GM21737 (cell line): Measurements from ENCODE around the gene DRC1.
"Not testable (repeated sequence)": the region's sequence is repeated elsewhere in the genome, so short reads cannot be mapped to it uniquely, and the experiment has no call there.

Experiments used
- ATAC-seq: cut with Tn5 transposase; IDR thresholded peaks from one replicate; pipeline ENCODE4 v1.9.1; 2021; ENCODE audit warnings: mild to moderate bottlenecking, moderate library complexity; ENCODE audit not compliant: unreplicated experiment

The DRC1 gene

DNA sequence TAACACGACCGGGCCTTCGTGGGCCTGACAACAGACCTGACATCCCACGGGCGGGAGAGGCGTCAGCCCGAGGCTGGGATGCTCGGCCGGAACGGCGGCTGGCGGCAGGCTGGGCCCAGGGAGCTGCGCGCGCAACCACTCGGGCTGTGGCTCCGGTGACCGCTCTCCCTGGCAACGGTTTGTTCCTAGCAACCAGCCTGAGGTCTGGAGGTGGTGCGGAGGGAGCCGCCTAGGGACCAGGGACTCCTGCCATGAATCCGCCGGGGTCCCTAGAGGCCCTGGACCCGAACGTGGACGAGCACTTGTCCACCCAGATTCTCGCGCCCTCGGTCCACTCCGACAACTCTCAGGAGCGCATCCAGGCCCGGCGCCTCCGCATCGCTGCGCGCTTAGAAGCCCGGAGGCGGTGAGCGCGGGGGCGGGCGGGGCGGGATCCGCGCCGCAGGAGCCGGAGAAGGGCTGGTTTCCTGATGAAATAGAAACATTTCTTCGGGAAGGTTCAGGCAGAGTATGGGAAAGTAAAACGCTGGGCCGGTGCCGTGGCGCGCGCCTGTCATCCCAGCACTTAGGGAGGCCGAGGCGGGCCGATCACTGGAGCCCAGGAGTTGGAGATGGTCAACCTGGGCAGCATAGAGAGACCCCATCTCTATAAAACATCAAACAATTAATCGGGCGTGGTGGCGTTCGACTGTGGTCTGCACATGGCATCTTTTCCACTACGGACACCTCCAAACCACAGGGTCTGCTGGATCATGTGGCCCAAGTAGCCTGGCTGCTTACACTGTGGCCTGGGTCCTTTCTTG is at the start of gene DRC1:
TSS of gene DRC1 (plus strand) at position 182 of the 803 bp plus-strand sequence. CDS start at position 252, 70 bp downstream.
- no peak for ATAC-seq

DNA sequence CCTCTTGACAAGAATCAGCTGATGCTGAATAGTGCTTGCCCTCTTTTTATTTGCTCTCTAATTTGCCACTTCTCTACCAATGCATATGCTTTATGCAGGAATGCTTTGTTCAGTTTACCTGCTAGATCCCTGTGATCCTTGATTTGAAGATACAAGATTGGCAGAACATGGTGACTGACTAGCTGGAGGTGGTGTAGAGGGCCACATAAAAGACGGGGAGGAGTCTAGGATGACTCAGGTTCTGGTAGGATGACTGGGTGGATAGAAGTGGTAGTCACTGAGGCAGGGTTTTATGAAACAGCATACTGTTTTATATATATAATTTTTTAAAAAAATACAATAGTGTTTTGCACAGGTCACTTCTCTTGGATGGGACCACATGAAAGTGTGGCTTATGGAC is 48.8 kb upstream of the DRC1 start:
- no peak for ATAC-seq

DNA sequence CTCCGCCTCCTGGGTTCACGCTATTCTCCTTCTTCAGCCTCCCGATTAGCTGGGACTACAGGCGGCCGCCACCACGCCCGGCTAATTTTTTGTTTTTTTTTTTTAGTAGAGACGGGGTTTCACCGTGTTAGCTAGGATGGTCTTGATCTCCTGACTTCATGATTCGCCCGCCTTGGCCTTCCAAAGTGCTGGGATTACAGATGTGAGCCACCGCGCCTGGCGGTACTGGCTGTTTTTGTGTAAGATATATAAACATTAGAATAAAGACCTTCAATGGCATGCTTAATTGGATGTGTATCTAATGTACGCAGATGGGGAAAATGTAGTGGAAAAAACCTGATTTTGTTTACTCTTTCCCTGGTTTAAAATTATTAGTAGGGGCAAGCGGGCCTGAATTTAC is 47.3 kb upstream of the DRC1 start:
- ATAC-seq = not testable (repeated sequence)

DNA sequence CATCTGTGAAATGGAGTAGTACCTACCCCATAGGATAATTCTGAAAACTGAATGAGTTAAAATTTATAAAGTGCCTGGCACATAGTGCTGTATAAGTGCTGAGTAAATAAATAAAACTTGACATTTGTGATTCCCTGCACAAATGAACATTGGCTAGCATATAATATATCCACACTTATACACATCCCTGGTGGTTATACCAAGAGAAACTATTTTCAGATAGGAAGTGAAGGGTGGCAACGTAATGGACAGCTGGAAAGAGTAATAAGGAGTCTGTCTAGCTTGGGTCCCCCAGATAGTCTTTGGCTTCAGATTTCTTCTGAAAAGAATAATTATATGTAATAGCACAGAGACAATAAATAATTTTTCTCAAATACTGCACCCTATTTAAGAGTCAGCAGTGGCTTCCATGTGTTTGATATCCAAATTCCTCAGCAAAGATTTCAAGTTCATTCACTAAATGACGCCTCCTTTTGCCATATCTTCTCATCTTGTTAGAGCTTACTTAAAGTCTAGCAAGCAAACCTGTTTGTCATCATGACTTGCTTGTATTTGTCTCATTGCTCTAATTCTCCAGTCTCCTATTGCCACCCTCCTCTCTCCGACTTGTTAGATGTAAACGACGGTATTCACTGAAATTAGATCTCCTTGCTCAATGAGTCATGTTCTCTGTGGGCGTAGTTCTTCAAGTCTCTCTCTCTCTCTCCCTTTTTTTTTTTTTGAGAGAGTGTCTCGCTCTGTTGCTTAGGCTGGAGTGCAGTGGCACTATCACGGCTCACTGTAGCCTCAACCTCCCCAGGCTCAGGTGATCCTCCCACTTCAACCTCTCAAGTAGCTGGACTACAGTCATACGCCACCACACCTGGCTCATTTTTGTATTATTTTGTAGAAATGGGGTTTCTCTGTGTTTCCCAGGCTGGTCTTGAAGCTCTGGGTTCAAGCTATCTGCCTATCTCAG is 46.4 kb upstream of the DRC1 start:
- ATAC-seq = no peak

DNA sequence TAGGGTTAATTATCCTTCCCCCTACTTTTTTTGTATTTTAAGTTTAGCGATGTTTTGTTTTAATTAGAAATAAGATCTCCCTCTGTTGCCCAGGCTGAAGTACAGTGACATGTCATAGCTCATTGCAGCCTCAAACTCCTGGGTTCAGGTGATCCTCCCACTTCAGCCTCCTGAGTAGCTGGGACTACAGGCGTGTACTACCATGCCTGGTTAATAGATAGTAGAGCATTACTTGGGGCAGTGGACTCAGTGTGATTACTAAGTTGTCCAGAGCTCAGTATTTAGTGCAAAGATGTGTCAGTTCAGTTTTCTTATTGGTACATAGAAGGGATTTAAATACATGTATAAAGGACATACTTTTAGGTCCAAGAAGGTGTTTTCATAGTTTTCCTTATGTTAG is 45.6 kb upstream of the DRC1 start:
- no peak for ATAC-seq

DNA sequence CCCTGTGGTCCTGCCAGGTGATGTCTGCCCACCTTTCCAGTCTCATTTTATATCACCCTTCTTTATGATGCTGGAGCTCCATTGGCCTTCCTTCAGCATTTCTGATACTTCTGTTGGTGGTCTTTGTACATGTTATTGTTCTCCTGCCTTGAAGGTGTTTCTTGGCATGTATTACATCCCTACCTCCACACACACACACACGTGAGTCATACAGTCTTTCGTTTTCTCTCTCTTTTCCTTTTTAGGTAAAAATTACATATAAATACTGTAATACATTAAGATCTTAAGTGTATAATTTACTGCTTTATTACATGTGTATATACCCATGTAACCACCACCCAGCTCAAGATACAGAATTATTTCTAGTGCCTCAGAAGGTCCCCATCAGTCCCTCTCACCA is 44.9 kb upstream of the DRC1 start:
- ATAC-seq = no peak

DNA sequence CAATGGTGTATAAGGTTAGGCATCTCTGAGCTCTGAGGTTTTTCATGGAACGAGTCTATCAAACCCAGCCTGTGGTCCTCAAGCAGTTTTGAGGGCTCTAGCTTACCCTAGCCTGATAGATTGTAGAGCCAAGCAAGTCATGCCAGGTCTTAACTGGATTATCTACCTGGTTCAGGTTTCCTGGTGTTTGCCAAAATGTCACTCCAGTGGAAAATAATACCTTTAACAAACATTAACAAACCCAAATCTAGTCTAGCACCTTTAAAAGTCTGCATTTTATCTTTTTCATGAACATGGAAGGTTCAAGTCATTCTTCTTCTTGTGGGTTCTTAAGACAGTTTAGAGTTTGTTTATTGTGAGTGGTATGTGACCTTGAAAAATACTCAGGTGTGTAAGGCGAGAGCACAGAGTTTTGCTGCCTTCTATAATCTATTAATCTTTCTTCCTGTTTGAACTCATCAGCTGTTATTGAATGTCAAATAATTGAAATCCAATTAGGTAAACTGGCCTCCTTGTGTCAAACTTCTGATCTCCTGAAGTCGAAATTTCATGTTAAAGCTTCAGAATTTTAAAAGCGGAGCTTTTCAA is 41.7 kb upstream of the DRC1 start:
- ATAC-seq = no peak

DNA sequence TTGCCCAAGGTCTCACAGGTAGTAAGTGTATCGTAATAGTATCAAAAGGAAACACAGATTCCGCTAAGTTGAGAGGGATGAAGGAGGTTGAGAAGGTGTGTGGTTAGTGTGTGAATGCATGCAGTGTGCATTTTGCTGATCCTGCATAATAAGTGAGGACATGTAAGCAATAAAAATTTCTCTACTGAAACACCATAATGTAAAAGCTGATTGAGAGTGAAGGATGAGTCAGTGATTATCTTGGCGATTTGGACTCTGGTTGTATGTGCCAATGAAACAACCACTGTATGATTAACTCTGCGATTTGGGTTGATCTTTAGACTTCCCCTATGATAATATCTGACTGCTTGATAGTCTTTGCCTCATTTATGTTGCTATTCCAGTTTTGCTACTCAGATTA is 38.4 kb upstream of the DRC1 start:
- ATAC-seq = no peak

DNA sequence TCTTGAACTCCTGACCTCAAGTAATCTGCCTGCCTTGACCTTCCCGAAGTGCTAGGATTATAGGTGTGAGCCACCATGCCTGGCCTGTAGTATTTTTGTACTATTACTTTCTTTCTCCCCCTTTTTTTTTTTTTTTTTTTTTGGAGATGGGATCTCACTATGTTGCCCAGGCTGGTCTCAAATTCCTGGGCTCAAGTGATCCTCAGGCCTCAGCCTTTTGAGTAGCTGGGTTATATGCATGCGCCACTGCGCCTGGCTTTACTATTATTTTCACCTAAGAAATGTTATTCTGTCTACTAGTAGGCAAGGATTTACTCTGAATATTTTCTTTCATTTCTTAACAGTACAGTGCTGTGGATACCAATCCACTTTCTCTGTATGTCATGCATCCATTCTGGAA is 37.8 kb upstream of the DRC1 start:
- ATAC-seq = no peak

DNA sequence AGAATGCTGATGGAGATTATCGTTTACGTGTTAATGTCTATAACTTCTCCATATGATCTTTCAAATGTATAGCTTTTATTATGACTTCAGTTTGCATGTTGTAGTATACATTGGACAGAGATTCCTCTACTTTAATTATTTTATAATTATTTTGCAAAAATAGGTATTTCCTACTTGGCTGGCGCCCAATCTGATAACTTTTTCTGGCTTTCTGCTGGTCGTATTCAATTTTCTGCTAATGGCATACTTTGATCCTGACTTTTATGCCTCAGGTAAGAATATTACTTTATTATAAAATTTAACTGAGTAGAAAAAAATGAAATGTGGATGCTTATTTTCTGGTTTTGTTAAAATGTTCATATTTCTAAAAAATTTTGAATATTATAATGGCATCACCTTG is 37.1 kb upstream of the DRC1 start:
- ATAC-seq = no peak

DNA sequence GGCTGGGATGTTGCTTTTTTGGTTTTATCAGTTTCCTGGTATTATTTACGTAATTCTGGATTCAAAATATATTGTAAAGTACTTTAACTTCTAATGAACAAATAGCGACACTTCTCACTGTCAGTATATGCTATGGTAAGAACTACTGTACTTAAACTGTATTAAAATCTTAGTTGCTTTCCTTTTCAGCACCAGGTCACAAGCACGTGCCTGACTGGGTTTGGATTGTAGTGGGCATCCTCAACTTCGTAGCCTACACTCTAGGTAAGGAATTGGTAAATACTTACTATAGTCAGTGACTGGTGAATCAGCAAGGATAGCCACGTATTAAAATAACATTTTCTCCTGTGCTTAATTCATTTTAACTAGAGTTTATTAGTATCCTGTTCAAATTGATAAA is 34.8 kb upstream of the DRC1 start:
- no peak for ATAC-seq

DNA sequence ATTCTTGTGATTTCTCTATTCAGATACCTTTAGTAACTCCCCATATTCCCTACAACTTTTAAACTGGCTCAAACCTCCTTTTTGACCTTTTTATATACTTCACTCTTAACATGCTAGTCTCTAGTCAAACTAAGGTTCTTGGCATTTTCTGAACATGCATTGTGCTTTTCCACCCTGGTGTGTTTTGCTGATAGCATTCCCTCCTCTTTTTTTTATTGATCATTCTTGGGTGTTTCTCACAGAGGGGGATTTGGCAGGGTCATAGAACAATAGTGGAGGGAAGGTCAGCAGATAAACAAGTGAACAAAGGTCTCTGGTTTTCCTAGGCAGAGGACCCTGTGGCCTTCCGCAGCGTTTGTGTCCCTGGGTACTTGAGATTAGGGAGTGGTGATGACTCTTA is 32.1 kb upstream of the DRC1 start:
- not testable (repeated sequence) for ATAC-seq

DNA sequence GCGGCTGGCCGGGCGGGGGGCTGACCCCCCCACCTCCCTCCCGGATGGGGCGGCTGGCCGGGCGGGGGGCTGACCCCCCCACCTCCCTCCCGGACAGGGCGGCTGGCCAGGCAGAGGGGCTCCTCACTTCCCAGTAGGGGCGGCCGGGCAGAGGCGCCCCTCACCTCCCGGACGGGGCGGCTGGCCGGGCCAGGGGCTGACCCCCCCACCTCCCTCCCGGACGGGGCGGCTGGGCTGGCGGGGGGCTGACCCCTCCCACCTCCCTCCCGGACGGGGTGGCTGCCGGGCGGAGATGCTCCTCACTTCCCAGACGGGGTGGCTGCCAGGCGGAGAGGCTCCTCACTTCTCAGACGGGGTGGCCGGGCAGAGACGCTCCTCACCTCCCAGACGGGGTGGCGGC is 30.8 kb upstream of the DRC1 start:
- ATAC-seq = not testable (repeated sequence)

DNA sequence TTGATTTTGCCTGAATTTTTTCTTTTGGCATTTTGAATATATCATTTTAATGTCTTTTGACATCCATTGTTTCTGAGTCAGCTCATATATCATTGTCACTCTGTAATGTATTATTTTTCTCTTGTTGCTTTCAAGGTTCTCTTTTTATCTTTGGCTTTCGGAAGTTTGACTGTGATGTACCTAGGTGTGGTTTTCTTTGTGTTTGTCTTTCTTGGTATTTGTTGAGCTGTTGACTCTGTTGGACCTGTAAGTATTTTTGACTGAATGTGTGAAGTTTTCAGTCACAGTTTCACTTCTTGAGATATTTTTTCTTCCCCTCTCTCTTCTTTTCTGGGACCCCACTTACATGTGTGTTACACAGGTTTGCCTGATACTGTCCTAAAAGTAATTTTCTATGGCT is 24.9 kb upstream of the DRC1 start:
- ATAC-seq = no peak

DNA sequence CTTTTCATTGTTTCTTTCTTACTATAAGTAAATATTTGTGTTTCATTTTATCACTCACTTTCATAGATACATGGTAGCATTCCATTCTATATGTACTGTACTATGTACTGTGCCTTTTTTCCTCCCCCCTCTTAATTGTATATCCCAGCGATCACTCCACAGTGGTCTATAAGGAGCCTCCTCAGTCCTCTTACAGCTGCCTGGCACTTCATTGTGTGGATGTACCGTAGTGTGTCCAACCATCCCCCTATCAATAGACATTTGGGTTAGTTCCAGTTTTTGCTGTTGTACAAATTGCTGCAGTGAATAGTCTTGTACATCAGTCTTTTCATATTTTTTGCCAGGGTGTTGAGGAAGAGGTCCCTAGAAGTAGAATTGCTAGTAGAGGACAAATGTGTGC is 21.4 kb upstream of the DRC1 start:
- no peak for ATAC-seq

DNA sequence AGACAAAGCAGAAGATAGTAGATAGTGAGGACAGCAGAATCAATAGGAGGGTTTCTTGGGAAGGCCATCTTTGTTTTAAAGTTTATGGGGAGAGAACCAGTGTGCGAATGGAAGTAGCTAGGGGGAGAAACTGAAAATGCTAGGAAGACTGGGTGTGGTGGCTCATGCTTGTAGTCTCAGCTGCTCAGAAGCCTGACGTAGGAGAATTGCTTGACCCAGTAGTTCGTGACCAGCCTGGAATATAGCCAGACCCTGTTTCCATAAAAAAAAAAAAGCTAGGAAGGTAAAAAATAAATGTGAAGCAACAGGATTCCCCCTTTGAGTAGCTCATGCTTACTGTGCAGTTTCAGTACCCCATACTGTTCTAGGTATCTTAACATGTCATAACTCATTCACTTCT is 19.2 kb upstream of the DRC1 start:
- ATAC-seq = no peak

DNA sequence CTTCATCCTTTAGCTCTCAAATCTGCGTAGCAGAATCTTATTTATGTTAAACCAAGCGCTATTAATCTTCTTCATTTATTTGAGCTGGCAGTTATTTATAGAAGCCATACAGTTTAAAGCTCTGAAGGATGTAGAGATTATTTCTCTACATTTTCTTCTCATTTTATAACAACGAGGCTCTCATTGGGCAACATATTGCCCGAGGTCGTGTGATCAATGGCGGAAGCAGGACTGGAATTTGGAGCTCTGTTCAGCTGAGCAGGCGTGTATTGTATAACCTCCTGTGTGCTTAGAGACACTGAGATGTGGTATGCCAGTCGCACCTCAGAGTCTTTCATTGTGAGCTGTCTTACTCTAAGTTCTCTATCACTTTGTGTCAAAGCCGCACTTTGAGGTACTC is 17.5 kb upstream of the DRC1 start:
- no peak for ATAC-seq

DNA sequence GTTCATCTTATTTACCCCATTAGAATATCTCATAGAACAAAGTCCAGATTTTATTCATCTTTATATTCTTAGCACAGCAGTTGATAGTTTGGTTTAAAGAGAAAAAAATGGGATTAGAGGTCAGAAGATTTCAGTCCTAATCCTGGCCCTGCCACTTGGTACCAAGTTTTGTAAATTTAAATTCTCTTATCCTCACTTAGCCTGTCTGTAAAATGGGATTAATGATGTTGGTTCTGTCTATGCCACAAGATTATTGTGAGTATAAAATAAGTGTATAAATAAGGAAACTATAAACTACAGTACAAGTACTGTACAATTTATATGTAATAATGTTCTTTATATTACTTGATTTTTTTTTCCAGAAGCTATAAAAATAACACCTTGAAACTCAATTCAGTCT is 17.1 kb upstream of the DRC1 start:
- no peak for ATAC-seq

DNA sequence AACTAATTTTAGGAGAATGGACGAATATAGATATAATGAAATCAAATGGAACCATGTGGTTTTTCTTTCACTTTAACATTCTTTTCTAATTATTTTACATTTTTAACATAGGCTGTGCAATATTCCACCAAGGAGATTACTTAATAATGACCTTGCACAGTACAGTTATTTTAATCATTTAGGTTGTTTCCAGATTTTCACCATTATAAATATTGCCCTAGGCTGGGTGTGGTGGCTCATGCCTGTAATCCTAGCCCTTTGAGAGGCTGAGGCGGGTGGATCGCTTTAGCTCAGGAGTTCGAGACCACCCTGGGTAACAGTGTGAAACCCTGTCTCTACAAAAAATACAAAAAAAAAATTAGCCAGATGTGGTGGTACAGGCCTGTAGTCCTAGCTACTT is 14.5 kb upstream of the DRC1 start:
- ATAC-seq = no peak

DNA sequence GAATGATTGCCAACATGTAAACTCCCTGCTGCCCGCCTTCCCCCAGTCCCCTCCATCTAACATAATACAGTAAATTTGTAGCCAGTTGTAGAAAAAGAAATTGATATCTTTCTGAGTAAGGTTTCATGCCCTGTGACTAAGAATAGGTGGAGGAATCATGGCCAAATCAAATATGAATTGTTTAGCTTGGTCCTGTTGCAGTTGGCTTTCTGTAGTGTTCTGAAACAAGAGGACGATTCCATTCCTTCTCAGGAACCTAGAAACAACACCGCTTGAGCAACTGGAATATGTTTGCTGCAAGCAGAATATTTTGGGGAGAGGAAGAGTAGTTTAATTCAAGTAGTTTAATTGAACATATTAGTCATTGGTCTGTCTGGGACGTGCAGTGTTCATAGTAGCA is 7.0 kb upstream of the DRC1 start:
- ATAC-seq = no peak

DNA sequence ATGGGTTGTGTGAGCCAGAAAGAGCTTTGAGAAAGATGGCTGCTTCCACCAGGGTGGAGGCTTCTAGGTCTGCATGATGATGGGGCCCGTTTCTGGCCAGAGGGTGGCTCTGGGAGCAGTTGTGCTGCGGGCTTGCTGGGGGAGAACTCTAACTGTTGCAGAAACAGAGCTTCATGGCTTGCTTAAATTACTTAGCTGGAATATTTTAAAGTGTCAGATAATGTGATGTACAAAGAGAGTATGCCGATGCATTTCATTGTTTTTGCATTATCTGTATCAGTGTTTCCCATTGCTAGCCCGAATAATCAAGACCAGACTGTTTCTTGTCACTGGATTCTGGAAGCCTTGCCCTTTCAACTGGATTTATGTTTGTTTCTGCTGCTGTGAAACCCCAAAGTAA is 6.3 kb upstream of the DRC1 start:
- no peak for ATAC-seq
